DOHH2 (cell line): ENCODE data around the gene EGR2.

Source experiments
- H3F3A ChIP-seq: fragments of 200-600 bp; sonication (generic), shearing (Covaris generic); 2 replicates; pipeline ENCODE4 v1.6.0; 2016; ENCODE audit warnings: antibody characterized with exemption, mild to moderate bottlenecking; ENCODE audit not compliant: control insufficient read depth, insufficient read depth
- H3K27ac ChIP-seq: fragments of 200-600 bp; sonication (generic); 2 replicates; pipeline ENCODE4 v1.5.1; 2014; ENCODE audit warnings: low read depth, mild to moderate bottlenecking, low read length, moderate library complexity
- H3K27me3 ChIP-seq: fragments of 200-600 bp; sonication (generic); 2 replicates; pipeline ENCODE4 v1.6.1; 2014; ENCODE audit warnings: mild to moderate bottlenecking, low read length, mixed read lengths; ENCODE audit not compliant: control insufficient read depth
- H3K36me3 ChIP-seq: fragments of 200-600 bp; sonication (generic); 2 replicates; pipeline ENCODE4 v1.6.1; 2014; ENCODE audit warnings: mild to moderate bottlenecking, low read length, moderate library complexity, mixed read lengths; ENCODE audit not compliant: control insufficient read depth
- H3K4me1 ChIP-seq: fragments of 200-600 bp; sonication (generic); 2 replicates; pipeline ENCODE4 v1.6.1; 2014; ENCODE audit warnings: mild to moderate bottlenecking, low read length, mixed read lengths; ENCODE audit not compliant: control insufficient read depth
- H3K4me2 ChIP-seq: fragments of 200-600 bp; sonication (generic); 2 replicates; pipeline ENCODE4 v1.6.0; 2014; ENCODE audit warnings: mild to moderate bottlenecking, low read length, moderate library complexity
- H3K4me3 ChIP-seq: fragments of 200-600 bp; sonication (generic); 2 replicates; pipeline ENCODE4 v1.5.1; 2014; ENCODE audit warnings: mild to moderate bottlenecking, low read length, mixed read lengths
- H3K79me2 ChIP-seq: fragments of 200-600 bp; sonication (generic); 2 replicates; pipeline ENCODE4 v1.6.1; 2014; ENCODE audit warnings: mild to moderate bottlenecking, low read length, mixed read lengths; ENCODE audit not compliant: control insufficient read depth
- H3K9me2 ChIP-seq: fragments of 200-600 bp; sonication (generic); replicated peaks from 2 replicates; pipeline ENCODE4 v1.6.1; 2014; ENCODE audit warnings: mild to moderate bottlenecking, low read length, mixed read lengths; ENCODE audit not compliant: control insufficient read depth
- H3K9me3 ChIP-seq: fragments of 200-600 bp; sonication (generic); 2 replicates; pipeline ENCODE4 v1.6.1; 2014; ENCODE audit warnings: antibody characterized with exemption, low read length, mixed read lengths; ENCODE audit not compliant: control insufficient read depth, insufficient read depth
- H4K20me1 ChIP-seq: fragments of 200-600 bp; sonication (generic); 2 replicates; pipeline ENCODE4 v1.6.0; 2014; ENCODE audit warnings: low read depth, mild to moderate bottlenecking, antibody characterized with exemption, low read length, moderate library complexity; ENCODE audit not compliant: control insufficient read depth, insufficient read depth
- CTCF ChIP-seq: fragments of 200-600 bp; sonication (generic); IDR thresholded peaks from one replicate; pipeline ENCODE4 v1.5.1; 2014; ENCODE audit warnings: antibody characterized with exemption, mild to moderate bottlenecking, low read depth, low read length; ENCODE audit not compliant: poor library complexity, severe bottlenecking
- EZH2phosphoT487 ChIP-seq: fragments of 200-600 bp; sonication (generic); IDR thresholded peaks from 2 replicates; pipeline ENCODE4 v1.6.1; 2017; ENCODE audit warnings: borderline replicate concordance, mild to moderate bottlenecking, antibody characterized with exemption, low read length, moderate library complexity, mixed read lengths

EGR2 gene

GRCh38 chr10:62814756-62815380 is 1.3 kb downstream of the EGR2 start:
- Histone ChIP-seq H3F3A (peaks cover 27% of the 10 kb centered on the region), H4K20me1 (peaks cover 9% of the 10 kb centered on the region; the same call in 1 of the 2 replicates), H3K36me3 (peaks cover 8% of the 10 kb centered on the region), H3K9me2 (no peaks in the 10 kb centered on the region), H3K4me2 (peak overlapping the region; percentile 98), H3K4me3 (peak overlapping the region; percentile 78), H3K27me3 (peaks cover 38% of the 10 kb centered on the region), H3K27ac (no peak overlapping the region), H3K9me3 (no peaks in the 10 kb centered on the region), H3K4me1 (peaks cover 39% of the 10 kb centered on the region), H3K79me2 (no peaks in the 10 kb centered on the region)
- no peak for TF ChIP-seq CTCF
- TF ChIP-seq EZH2phosphoT487: no peak

GRCh38 chr10:62813981-62814380 is 2.2 kb downstream of the EGR2 start:
- Histone ChIP-seq H3K27me3 (peaks cover 29% of the 10 kb centered on the region), H3K4me2 (no peak overlapping the region), H3K4me3 (no peak overlapping the region), H3K36me3 (peaks cover 15% of the 10 kb centered on the region), H4K20me1 (peaks cover 9% of the 10 kb centered on the region; the same call in 1 of the 2 replicates), H3K27ac (no peak overlapping the region), H3K4me1 (peaks cover 39% of the 10 kb centered on the region), H3F3A (peaks cover 30% of the 10 kb centered on the region), H3K9me3 (no peaks in the 10 kb centered on the region), H3K79me2 (peaks cover 7% of the 10 kb centered on the region), H3K9me2 (no peaks in the 10 kb centered on the region)
- no peak for TF ChIP-seq CTCF

GRCh38 chr10:62813453-62813852 is 2.7 kb downstream of the EGR2 start:
- peaks cover 30% of the 10 kb centered on the region for H3F3A ChIP-seq
- peaks cover 20% of the 10 kb centered on the region for H3K36me3 ChIP-seq
- H3K4me3 ChIP-seq: no peak overlapping the region
- peaks cover 11% of the 10 kb centered on the region for H4K20me1 ChIP-seq
- no peaks in the 10 kb centered on the region for H3K9me2 ChIP-seq
- H3K27ac ChIP-seq: no peak overlapping the region
- H3K79me2 ChIP-seq: peaks cover 12% of the 10 kb centered on the region
- TF ChIP-seq EZH2phosphoT487: no peak
- TF ChIP-seq CTCF: no peak
- no peak overlapping the region for H3K4me2 ChIP-seq
- H3K4me1 ChIP-seq: peaks cover 41% of the 10 kb centered on the region
- peaks cover 27% of the 10 kb centered on the region for H3K27me3 ChIP-seq
- no peaks in the 10 kb centered on the region for H3K9me3 ChIP-seq
